Bronchial epithelial cell (primary cell): ENCODE results near the gene CDK10. TPM values are rescaled to one million over a fixed set of nuclear protein-coding genes. Genes with fewer than 3 reads are reported as not detected.
A peak's percentile ranks its signal among the peaks of the same experiment; 100 is the strongest.
"Not testable (repeated sequence)": the region's sequence is repeated elsewhere in the genome, so short reads cannot be mapped to it uniquely, and the experiment has no call there.

Experiments
- DNase-seq: peaks from one replicate; pipeline ENCODE4 v3.0.0-alpha.2; 2010; ENCODE audit warnings: low read depth
- FAIRE-seq: peaks from 2 replicates; lab custom pipeline; 2011; peaks lifted over from hg19 to GRCh38; lab: Jason Lieb, UNC
- H3K27me3 ChIP-seq: 2 replicates; pipeline ENCODE4 v1.5.1; 2011; ENCODE audit warnings: low read length; ENCODE audit not compliant: control insufficient read depth, insufficient read depth
- H3K36me3 ChIP-seq: 2 replicates; pipeline ENCODE4 v1.5.1; 2011; ENCODE audit warnings: low read length; ENCODE audit not compliant: control insufficient read depth, insufficient read depth
- H3K4me3 ChIP-seq: 2 replicates; pipeline ENCODE4 v1.5.1; 2011; ENCODE audit warnings: mild to moderate bottlenecking, low read depth, low read length, control low read depth
- total RNA-seq: library from RNA; depleted of rRNA; stranded (reverse); fragments of >200 nt; gene quantifications from 2 replicates; pipeline ENCODE4 v1.2.1, GENCODE V29; 2014
- TF ChIP-seq, protein P1 (sequence below): IDR thresholded peaks from 2 replicates; pipeline ENCODE4 v1.5.1; 2011; ENCODE audit warnings: mild to moderate bottlenecking, moderate library complexity, low read length, control low read depth, inconsistent platforms; ENCODE audit not compliant: insufficient read depth, severe bottlenecking

The CDK10 gene
- total RNA-seq, 1 donor from 2014 or later: 280 TPM

DNA sequence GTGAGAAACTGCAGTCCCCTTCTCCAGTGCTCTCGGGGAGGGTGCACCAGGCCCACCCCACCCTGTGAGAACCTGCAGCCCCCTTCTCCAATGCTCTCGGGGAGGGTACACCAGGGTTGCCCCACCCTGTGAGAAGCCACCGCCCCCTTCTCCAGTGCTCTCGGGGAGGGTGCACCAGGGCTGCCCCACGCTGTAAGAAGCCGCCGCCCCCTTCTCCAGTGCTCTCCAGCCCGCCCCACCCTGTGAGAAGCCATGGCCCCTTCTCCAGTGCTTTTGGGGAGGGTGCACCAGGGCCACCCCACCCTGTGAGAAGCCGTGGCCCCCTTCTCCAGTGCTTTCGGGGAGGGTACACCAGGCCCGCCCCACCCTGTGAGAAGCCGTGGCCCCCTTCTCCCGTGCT is 16.7 kb upstream of the CDK10 start:
- DNase-seq (no peak), FAIRE-seq (no peak)
- no peaks in the 10 kb centered on the region for H3K36me3 ChIP-seq
- H3K4me3 ChIP-seq: no peak overlapping the region
- TF ChIP-seq, protein P1, sequence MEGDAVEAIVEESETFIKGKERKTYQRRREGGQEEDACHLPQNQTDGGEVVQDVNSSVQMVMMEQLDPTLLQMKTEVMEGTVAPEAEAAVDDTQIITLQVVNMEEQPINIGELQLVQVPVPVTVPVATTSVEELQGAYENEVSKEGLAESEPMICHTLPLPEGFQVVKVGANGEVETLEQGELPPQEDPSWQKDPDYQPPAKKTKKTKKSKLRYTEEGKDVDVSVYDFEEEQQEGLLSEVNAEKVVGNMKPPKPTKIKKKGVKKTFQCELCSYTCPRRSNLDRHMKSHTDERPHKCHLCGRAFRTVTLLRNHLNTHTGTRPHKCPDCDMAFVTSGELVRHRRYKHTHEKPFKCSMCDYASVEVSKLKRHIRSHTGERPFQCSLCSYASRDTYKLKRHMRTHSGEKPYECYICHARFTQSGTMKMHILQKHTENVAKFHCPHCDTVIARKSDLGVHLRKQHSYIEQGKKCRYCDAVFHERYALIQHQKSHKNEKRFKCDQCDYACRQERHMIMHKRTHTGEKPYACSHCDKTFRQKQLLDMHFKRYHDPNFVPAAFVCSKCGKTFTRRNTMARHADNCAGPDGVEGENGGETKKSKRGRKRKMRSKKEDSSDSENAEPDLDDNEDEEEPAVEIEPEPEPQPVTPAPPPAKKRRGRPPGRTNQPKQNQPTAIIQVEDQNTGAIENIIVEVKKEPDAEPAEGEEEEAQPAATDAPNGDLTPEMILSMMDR: no peak
- no peaks in the 10 kb centered on the region for H3K27me3 ChIP-seq

DNA sequence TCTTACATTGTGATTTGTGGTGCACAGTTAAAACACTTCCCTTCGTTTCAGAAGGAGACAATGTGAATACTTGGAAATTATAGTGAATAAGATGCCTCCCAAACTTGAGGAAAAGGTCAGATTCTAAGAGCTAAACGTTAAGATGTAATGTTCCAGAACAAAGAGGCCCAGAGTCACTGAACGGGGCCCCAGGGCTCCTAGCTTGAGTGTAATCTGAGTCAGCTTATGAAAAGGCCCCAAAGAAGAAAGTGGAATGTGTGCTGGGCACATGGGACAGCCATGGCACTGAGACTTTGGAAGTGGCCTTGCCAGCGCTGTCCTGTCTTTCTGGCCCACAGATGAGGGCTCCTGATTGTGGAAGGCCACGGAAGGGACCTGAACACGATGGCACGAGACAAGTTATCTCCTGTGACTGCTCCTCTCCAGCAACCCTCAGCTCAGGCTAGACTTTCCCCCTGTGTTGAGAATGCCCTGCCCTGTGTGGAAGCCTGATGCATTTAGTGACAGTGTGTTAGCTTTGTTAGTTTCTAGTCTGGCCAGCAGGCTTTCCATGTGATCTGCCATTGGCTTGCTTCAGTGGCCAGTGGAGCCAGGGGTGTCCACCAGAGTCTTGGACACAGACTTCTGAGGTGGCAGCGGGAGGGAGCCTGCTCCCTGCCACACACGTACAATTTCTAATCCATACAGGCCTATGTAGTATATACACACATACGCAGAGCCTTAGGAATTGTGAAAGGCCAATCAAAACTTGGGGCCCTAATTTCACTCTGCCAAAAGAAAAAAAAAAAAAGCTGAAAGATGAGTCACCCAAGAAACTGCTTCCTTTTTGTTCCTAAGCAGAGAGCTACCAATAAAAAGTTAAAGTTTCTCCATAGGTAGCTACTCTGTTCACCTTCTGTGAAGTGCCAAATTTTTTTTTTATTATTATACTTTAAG is 15.7 kb upstream of the CDK10 start:
- TF ChIP-seq, protein P1: no peak
- no peak for FAIRE-seq
- no peak overlapping the region for H3K4me3 ChIP-seq
- H3K27me3 ChIP-seq: no peaks in the 10 kb centered on the region
- peak; percentile 47 for DNase-seq
- no peaks in the 10 kb centered on the region for H3K36me3 ChIP-seq

DNA sequence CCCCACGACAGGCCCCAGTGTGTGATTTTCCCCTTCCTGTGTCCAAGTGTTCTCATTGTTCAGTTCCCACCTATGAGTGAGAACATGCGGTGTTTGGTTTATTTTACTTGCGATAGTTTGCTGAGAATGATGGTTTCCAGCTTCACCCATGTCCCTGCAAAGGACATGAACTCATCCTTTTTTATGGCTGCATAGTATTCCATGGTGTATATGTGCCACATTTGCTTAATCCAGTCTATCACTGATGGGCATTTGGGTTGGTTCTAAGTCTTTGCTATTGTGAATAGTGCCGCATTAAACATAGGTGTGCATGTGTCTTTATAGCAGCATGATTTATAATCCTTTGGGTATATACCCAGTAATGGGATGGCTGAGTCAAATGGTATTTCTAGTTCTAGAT is 14.9 kb upstream of the CDK10 start:
- H3K27me3 ChIP-seq, FAIRE-seq, H3K36me3 ChIP-seq, H3K4me3 ChIP-seq, DNase-seq: not testable (repeated sequence)

GRCh38 chr16:89672177-89672941 is 14.1 kb upstream of the CDK10 start:
- TF ChIP-seq, protein P1: no peak
- no peaks in the 10 kb centered on the region for H3K36me3 ChIP-seq
- DNase-seq: no peak
- no peak overlapping the region for H3K4me3 ChIP-seq
- no peaks in the 10 kb centered on the region for H3K27me3 ChIP-seq
- no peak for FAIRE-seq

GRCh38 chr16:89678258-89678657 is 8.2 kb upstream of the CDK10 start:
- Histone ChIP-seq H3K36me3 (no peaks in the 10 kb centered on the region), H3K27me3 (no peaks in the 10 kb centered on the region), H3K4me3 (no peak overlapping the region)
- TF ChIP-seq, protein P1: no peak
- DNase-seq: no peak
- FAIRE-seq: no peak

DNA sequence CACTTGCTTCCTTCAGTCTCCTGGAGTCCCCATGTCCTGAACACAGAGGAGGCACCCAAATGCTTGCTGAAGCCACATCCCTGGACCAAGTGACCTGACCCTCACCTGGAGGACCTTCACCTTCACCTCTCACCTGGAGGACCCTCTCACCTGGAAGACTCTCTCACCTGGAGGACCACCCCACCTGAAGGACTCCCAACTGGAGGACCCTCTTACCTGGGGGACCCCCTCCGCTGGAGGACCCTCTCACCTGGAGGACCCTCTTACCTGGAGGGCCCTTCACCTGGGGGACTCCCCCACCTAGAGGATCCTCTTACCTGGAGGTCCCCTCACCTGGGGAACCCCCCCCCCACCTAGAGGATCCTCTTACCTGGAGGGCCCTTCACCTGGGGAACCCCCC is 573 bp upstream of the CDK10 start:
- no peak overlapping the region for H3K4me3 ChIP-seq
- no peaks in the 10 kb centered on the region for H3K27me3 ChIP-seq
- H3K36me3 ChIP-seq: peaks cover 11% of the 10 kb centered on the region
- no peak for DNase-seq
- TF ChIP-seq, protein P1: no peak
- FAIRE-seq: no peak
